ENCODE data around the gene PRDX6.

- TF ChIP-seq SP1 (IDR thresholded peaks at IDR 0.05; ENCODE audit: low read depth, low read length) (no peak), EZH2 (IDR thresholded peaks at IDR 0.05; ENCODE audit: low read depth, low read length, severe bottlenecking) (no peak), TEAD4 (IDR thresholded peaks at IDR 0.05; ENCODE audit: low read depth, low read length) (no peak), CTCF (IDR thresholded peaks at IDR 0.05; ENCODE audit: control extremely low read depth in 1 of 3, insufficient read depth in 1 of 3, low read depth in 1 of 3, low read length in 3 of 3) (no peak), POU5F1 (IDR thresholded peaks at IDR 0.05; ENCODE audit: low read depth, low read length) (no peak), POLR2A (IDR thresholded peaks at IDR 0.05; ENCODE audit: control extremely low read depth in 1 of 2, low read depth in 2 of 2, low read length in 2 of 2) (no peak), SUZ12 (IDR thresholded peaks at IDR 0.05; ENCODE audit: low read length) (no peak), PHF8 (conservative IDR thresholded peaks at IDR 0.05; ENCODE audit: low read depth, low read length) (no peak)
Observed at GRCh38 chr1:173445164-173445563, 32.0 kb upstream of the PRDX6 start.

Data from H1 (cell line).